SK-N-MC (cell line): ENCODE data around the gene RAD21L1.

Source experiments
- EZH2 ChIP-seq: fragments of 200-600 bp; sonication (generic); IDR thresholded peaks from one replicate; pipeline ENCODE4 v1.6.1; 2017; ENCODE audit warnings: antibody characterized with exemption
- FOXP2 ChIP-seq: optimal IDR thresholded peaks from 2 replicates; pipeline ENCODE3; 2011; ENCODE audit warnings: mild to moderate bottlenecking, moderate library complexity; ENCODE audit not compliant: insufficient read depth; ENCODE audit errors: extremely low read length, control extremely low read depth
- POLR2AphosphoS5 ChIP-seq: IDR thresholded peaks from 2 replicates; pipeline ENCODE4 v1.6.1; 2012; ENCODE audit warnings: mild to moderate bottlenecking, low read depth, low read length, borderline replicate concordance

- TF ChIP-seq EZH2 (no peak), POLR2AphosphoS5 (no peak), FOXP2 (no peak)
Measured at GRCh38 chr20:1224205-1224890, 1.5 kb upstream of the RAD21L1 start.
